Measurements from ENCODE around the gene DNAJC4. TPM values are rescaled to one million over a fixed set of nuclear protein-coding genes. Genes with fewer than 3 reads are reported as not detected.

The DNAJC4 gene
- total RNA-seq, 1 experiment from 2014 or later: 57.1 TPM

DNA sequence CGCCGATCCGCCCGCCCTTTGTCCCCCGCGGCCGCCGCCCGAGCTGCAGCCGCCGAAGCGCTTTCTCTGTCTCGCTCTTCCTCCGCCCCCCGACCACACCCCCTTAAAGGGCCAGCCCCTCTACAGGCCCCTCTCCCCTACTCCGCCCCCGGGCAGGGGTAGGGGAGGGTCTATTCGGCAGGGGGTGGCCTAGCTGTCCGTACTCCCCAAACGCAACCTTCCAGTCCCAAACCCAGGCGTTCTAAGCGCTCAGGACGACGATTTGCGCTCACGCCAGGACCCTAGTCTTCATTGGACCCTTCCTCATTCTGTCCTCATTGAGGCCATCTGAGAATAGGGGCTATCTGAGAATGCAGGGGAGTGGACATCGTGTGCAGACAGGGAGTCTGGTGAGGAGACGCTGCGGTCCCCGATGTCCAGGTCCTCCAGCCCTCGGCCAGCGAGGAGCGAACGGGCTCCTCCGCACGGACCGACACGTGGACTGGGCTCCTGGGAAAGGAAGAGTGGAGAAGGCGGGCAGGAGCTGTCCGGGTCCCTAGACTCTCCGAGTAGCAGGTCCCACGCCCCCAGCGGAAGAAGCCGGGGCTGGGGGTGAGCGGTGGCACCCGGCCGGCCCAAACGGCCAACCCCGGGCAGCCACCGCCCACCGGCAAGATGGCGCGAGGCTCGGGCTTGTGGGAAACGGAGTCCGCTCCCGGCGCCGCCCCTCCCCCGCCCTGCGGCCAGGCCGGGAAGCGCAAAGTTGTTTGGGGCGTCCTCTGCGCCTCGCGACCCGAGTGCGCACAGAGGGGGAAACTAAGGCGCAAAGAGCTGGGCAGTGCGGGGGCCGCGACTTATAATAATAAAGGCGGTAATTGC, 16.8 kb downstream of the DNAJC4 start, which contains the start of gene PPP1R14B:
PPP1R14B (minus strand) TSS at position 73 of the 858 bp plus-strand sequence. CDS start 270 bp downstream, outside the sequence.
- POLR2A ChIA-PET (ENCODE audit: unreplicated experiment): interaction anchor here (0.6 kb wide), 4 partner anchors 25 to 639 kb away, joined by 3 to 8 read pairs (median 6); no protein-coding TSS in a partner anchor
- Histone ChIP-seq H3K4me1 (replicated peaks; ENCODE audit: insufficient read depth) (peaks cover 26% of the 10 kb centered on the region), H3K4me2 (peak within 1 kb of the TSS; percentile 90), H3F3A (ENCODE audit: insufficient read depth, low read depth) (peaks cover 70% of the 10 kb centered on the region), H2AFZ (peak within 1 kb of the TSS; percentile 76), H3K27me3 (ENCODE audit: insufficient read depth, low read depth) (no peaks in the 10 kb centered on the region), H3K36me3 (ENCODE audit: low read depth) (peaks cover 10% of the 10 kb centered on the region; the same call in 1 of the 2 replicates), H3K27ac (peak within 1 kb of the TSS; percentile 86), H3K4me3 (peak within 1 kb of the TSS; percentile 79), H4K20me1 (ENCODE audit: insufficient read depth) (0 out of 2 replicates have a peak, but pooled peaks cover 5% of the 10 kb centered on the region), H3K79me2 (ENCODE audit: low read depth) (peaks cover 45% of the 10 kb centered on the region), H3K9me2 (ENCODE audit: insufficient read depth) (no peaks in the 10 kb centered on the region), H3K9me3 (ENCODE audit: insufficient read depth, low read depth) (no peaks in the 10 kb centered on the region)
- intact Hi-C loops (cut with micrococcal nuclease; ENCODE audit: unreplicated experiment): loop anchor here (1.0 kb wide), 1 partner anchor 23 kb away; no protein-coding TSS in a partner anchor
- TF ChIP-seq, protein P1, sequence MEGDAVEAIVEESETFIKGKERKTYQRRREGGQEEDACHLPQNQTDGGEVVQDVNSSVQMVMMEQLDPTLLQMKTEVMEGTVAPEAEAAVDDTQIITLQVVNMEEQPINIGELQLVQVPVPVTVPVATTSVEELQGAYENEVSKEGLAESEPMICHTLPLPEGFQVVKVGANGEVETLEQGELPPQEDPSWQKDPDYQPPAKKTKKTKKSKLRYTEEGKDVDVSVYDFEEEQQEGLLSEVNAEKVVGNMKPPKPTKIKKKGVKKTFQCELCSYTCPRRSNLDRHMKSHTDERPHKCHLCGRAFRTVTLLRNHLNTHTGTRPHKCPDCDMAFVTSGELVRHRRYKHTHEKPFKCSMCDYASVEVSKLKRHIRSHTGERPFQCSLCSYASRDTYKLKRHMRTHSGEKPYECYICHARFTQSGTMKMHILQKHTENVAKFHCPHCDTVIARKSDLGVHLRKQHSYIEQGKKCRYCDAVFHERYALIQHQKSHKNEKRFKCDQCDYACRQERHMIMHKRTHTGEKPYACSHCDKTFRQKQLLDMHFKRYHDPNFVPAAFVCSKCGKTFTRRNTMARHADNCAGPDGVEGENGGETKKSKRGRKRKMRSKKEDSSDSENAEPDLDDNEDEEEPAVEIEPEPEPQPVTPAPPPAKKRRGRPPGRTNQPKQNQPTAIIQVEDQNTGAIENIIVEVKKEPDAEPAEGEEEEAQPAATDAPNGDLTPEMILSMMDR (conservative IDR thresholded peaks at IDR 0.05): peak; percentile 38; the same call in 1 of the 2 replicates
- no peak for TF ChIP-seq EZH2 (IDR thresholded peaks at IDR 0.05; ENCODE audit: low read depth)
- CTCF ChIA-PET: interaction anchor here (0.6 to 1.6 kb wide), 4 partner anchors 21 to 108 kb away, joined by 3 to 4 read pairs (median 3); partner anchors contain the start of genes NUDT22 and TRPT1
- peak; percentile 84 to 93 for DNase-seq
- BruUV-seq (replicated peaks): no TSS peak

DNA sequence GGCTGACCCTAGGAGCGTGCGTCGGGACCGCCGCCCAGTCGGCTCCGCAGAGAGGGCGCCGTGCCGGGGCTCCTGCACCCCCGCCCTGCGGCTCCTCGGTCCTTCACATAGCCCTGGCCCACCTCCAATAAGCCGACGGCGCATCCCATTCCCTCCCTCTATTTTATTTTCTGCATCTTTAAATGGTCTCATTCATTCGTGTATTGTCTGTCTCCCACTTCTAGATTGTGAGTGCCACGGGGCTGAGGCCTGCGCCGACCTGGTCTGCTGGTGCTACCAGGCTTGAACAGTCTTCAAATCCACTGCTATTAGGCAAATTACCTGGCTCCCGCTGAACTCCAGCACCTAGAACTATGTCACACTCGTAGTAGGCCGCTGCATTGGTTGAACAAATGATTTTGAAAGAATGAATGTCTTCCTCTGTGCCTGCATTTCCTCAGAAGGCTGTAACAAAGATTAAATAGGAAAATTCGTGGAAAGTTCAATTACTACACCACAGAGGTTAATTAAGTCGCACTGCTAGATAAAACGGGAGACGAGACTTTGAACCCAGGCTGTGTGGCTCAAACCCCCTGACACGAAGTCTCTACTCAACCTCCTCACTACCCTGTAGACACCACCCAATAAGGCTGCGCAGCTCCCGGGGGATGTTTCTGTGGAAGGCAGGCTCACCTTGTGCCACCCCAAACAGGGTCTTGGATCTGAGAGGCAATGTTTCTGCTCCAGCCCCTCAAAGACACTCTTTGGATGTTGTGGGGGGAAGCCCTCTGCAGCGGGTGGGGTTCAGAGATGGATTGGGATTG, 17.6 kb downstream of the DNAJC4 start:
- peaks cover 19% of the 10 kb centered on the region for H3K4me1 ChIP-seq (replicated peaks; ENCODE audit: insufficient read depth)
- no peaks in the 10 kb centered on the region for H3K9me3 ChIP-seq (ENCODE audit: insufficient read depth, low read depth)
- H3K4me3 ChIP-seq: peak overlapping the region; percentile 70
- TF ChIP-seq, protein P1 (conservative IDR thresholded peaks at IDR 0.05): no peak
- no peak for TF ChIP-seq EZH2 (IDR thresholded peaks at IDR 0.05; ENCODE audit: low read depth)
- intact Hi-C loops (cut with micrococcal nuclease; ENCODE audit: unreplicated experiment): loop anchor here (1.0 kb wide), 1 partner anchor 22 kb away; no protein-coding TSS in a partner anchor
- no peak overlapping the region for H3K27ac ChIP-seq
- H3K9me2 ChIP-seq (ENCODE audit: insufficient read depth): no peaks in the 10 kb centered on the region
- peaks cover 70% of the 10 kb centered on the region for H3F3A ChIP-seq (ENCODE audit: insufficient read depth, low read depth)
- H4K20me1 ChIP-seq (ENCODE audit: insufficient read depth): 0 out of 2 replicates have a peak, but pooled peaks cover 7% of the 10 kb centered on the region
- no peak for DNase-seq
- peaks cover 42% of the 10 kb centered on the region for H3K79me2 ChIP-seq (ENCODE audit: low read depth)
- BruUV-seq (replicated peaks): no TSS peak
- peak overlapping the region; percentile 90 for H3K4me2 ChIP-seq
- H3K27me3 ChIP-seq (ENCODE audit: insufficient read depth, low read depth): no peaks in the 10 kb centered on the region
- peaks cover 10% of the 10 kb centered on the region; the same call in 1 of the 2 replicates for H3K36me3 ChIP-seq (ENCODE audit: low read depth)
- H2AFZ ChIP-seq: peak overlapping the region; percentile 66
- ChIA-PET POLR2A (ENCODE audit: unreplicated experiment) (interaction anchor here (0.6 kb wide), 1 partner anchor 63 kb away, joined by 5 read pairs; no protein-coding TSS in a partner anchor), CTCF (interaction anchor here (1.1 to 1.6 kb wide), 2 partner anchors 22 to 107 kb away, joined by 3 read pairs; partner anchors contain the start of genes NUDT22 and TRPT1)

DNA sequence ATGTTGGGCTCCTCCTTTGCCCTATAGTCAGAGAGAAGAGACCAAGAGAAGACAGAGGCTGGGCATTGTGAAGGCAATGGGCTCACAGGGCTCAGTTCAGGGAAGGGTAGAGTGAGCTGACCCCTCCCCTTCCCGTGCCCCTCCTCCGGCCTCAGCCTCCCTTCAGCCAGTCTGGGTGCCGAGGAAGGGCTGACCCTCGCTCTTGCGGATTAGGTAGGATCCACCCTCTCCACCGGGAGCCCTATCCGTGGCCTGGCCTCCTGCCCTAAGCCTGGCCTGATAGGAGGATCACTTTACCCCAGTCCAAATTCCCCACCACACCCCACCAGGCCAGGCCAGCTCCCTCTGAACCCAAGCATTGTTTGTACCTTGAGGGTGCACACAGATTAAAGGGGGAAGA, 18.2 kb downstream of the DNAJC4 start:
- CTCF ChIA-PET: interaction anchor here (1.6 kb wide), 1 partner anchor 22 kb away, joined by 3 read pairs; the partner anchor contains the start of genes NUDT22 and TRPT1

More for the DNA sequence above, 18.2 kb downstream of the DNAJC4 start:
- Histone ChIP-seq H4K20me1 (ENCODE audit: insufficient read depth) (0 out of 2 replicates have a peak, but pooled peaks cover 11% of the 10 kb centered on the region), H2AFZ (no peak overlapping the region), H3K79me2 (ENCODE audit: low read depth) (peaks cover 39% of the 10 kb centered on the region), H3K27ac (no peak overlapping the region), H3F3A (ENCODE audit: insufficient read depth, low read depth) (peaks cover 68% of the 10 kb centered on the region), H3K4me2 (no peak overlapping the region), H3K36me3 (ENCODE audit: low read depth) (peaks cover 3% of the 10 kb centered on the region; the same call in 1 of the 2 replicates), H3K4me3 (no peak overlapping the region), H3K9me3 (ENCODE audit: insufficient read depth, low read depth) (no peaks in the 10 kb centered on the region), H3K9me2 (ENCODE audit: insufficient read depth) (no peaks in the 10 kb centered on the region), H3K4me1 (replicated peaks; ENCODE audit: insufficient read depth) (peaks cover 14% of the 10 kb centered on the region), H3K27me3 (ENCODE audit: insufficient read depth, low read depth) (no peaks in the 10 kb centered on the region)
- intact Hi-C loops (cut with micrococcal nuclease; ENCODE audit: unreplicated experiment): no loop called here
- TF ChIP-seq EZH2 (IDR thresholded peaks at IDR 0.05; ENCODE audit: low read depth): no peak
- POLR2A ChIA-PET (ENCODE audit: unreplicated experiment): no interaction called here
- no peak for DNase-seq
- BruUV-seq (replicated peaks): no TSS peak

All from PC-9 (cell line).